ENCODE measurements around the gene GREB1L.

GREB1L gene

DNA sequence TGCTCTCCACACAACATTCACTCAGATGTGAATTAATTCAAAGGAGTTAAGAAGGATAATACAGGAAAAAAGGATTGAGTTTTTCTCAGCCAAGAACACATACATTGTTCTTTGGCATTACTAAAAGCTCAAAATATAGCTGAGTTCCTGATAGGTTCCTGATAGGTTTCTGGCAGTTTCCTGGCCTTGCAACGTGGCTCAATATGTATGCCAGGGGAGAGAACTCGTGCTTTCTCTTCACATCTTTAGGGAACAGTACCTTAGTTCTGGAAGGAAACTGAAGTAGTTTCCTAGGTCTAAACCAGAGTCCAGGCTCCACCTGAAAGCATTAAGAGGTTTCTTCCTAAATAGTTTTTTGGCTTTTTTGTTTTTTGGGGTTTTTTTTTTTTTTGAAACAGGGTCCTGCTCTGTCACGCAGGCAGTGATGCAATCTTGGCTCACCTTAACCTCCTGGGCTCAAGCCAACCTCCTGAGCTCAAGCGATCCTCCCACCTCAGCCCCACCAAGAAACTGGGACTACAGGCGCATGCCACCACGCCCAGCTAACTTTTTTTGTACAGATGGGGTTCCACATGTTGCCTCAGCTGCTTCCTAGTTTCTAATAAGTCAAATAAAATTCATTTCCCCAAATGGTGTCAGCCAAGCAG lies 315.7 kb downstream of the GREB1L start:
- H3K27ac ChIP-seq: no peak overlapping the region
- TF ChIP-seq CTCF (conservative IDR thresholded peaks at IDR 0.05) (no peak), ZFX (IDR thresholded peaks at IDR 0.05) (no peak)

- H3K27ac ChIP-seq: no peak overlapping the region
- TF ChIP-seq CTCF (conservative IDR thresholded peaks at IDR 0.05) (no peak), ZFX (IDR thresholded peaks at IDR 0.05) (no peak)
Measured at GRCh38 chr18:21559195-21559594, 317.2 kb downstream of the GREB1L start.

GRCh38 chr18:21571772-21572171 lies 329.7 kb downstream of the GREB1L start:
- TF ChIP-seq ZFX (IDR thresholded peaks at IDR 0.05): no peak
- TF ChIP-seq CTCF (conservative IDR thresholded peaks at IDR 0.05): no peak
- H3K27ac ChIP-seq: no peak overlapping the region
